RWPE2 (cell line): ENCODE data around the gene RGS6.

Experiments
- ATAC-seq: fragments of 200-7000 bp; cut with Tn5 transposase; 3 replicates; pipeline ENCODE4 v1.9.1; 2021; ENCODE audit warnings: low read depth
- DNase-seq: peaks from one replicate; pipeline ENCODE4 v3.0.0-alpha.2; 2020; ENCODE audit warnings: low spot score
- H3K27ac ChIP-seq: fragments of 450-650 bp; 2 replicates; pipeline ENCODE4 v1.5.1; 2017; ENCODE audit warnings: mild to moderate bottlenecking; ENCODE audit not compliant: poor library complexity, severe bottlenecking
- H3K27me3 ChIP-seq: fragments of 250-450 bp; sonication (Bioruptor Pico); 2 replicates; pipeline ENCODE4 v1.5.1; 2021; ENCODE audit warnings: mild to moderate bottlenecking, moderate library complexity; ENCODE audit not compliant: insufficient read depth, poor library complexity, severe bottlenecking
- H3K36me3 ChIP-seq: fragments of 250-450 bp; sonication (Bioruptor Pico); 2 replicates; pipeline ENCODE4 v1.5.1; 2020; ENCODE audit warnings: low read depth, mild to moderate bottlenecking, moderate library complexity
- H3K4me1 ChIP-seq: fragments of 250-450 bp; sonication (Bioruptor Pico); 2 replicates; pipeline ENCODE4 v1.5.1; 2021; ENCODE audit warnings: mild to moderate bottlenecking, moderate library complexity; ENCODE audit not compliant: insufficient read depth, poor library complexity, severe bottlenecking
- H3K4me3 ChIP-seq: fragments of 250-450 bp; sonication (Bioruptor Pico); 2 replicates; pipeline ENCODE4 v1.5.1; 2021; ENCODE audit warnings: mild to moderate bottlenecking, moderate library complexity; ENCODE audit not compliant: severe bottlenecking
- H3K9me3 ChIP-seq: fragments of 250-450 bp; sonication (Bioruptor Pico); 2 replicates; pipeline ENCODE4 v1.5.1; 2021; ENCODE audit warnings: mild to moderate bottlenecking, moderate library complexity; ENCODE audit not compliant: severe bottlenecking
- CTCF ChIP-seq: fragments of 450-650 bp; IDR thresholded peaks from one replicate; pipeline ENCODE4 v1.5.1; 2017; ENCODE audit warnings: mild to moderate bottlenecking, moderate library complexity; ENCODE audit not compliant: poor library complexity, severe bottlenecking

Gene RGS6

GRCh38 chr14:72532686-72533454 is 600.6 kb downstream of the RGS6 start:
- Histone ChIP-seq H3K27ac (no peak overlapping the region), H3K9me3 (no peaks in the 10 kb centered on the region), H3K4me1 (no peaks in the 10 kb centered on the region), H3K27me3 (no peaks in the 10 kb centered on the region), H3K36me3 (no peaks in the 10 kb centered on the region), H3K4me3 (no peak overlapping the region)
- DNase-seq (no peak), ATAC-seq (no peak)
- TF ChIP-seq CTCF, result no peak

GRCh38 chr14:72535485-72535884 is 603.3 kb downstream of the RGS6 start:
- H3K27me3 ChIP-seq, result no peaks in the 10 kb centered on the region

GRCh38 chr14:72538387-72538786 is 606.2 kb downstream of the RGS6 start:
- Histone ChIP-seq H3K36me3 (no peaks in the 10 kb centered on the region), H3K4me3 (no peak overlapping the region), H3K4me1 (no peaks in the 10 kb centered on the region), H3K9me3 (no peaks in the 10 kb centered on the region), H3K27ac (no peak overlapping the region), H3K27me3 (no peaks in the 10 kb centered on the region)
- no peak for TF ChIP-seq CTCF
- ATAC-seq, result no peak
- no peak for DNase-seq

More at GRCh38 chr14:72535485-72535884, 603.3 kb downstream of the RGS6 start:
- ATAC-seq (no peak), DNase-seq (no peak)
- no peak for TF ChIP-seq CTCF
- H3K36me3 ChIP-seq, result no peaks in the 10 kb centered on the region
- no peaks in the 10 kb centered on the region for H3K9me3 ChIP-seq
- no peak overlapping the region for H3K27ac ChIP-seq
- H3K4me3 ChIP-seq, result no peak overlapping the region
- no peaks in the 10 kb centered on the region for H3K4me1 ChIP-seq

GRCh38 chr14:72539661-72540315 is 607.6 kb downstream of the RGS6 start:
- ATAC-seq (no peak), DNase-seq (no peak)
- Histone ChIP-seq H3K27ac (no peak overlapping the region), H3K27me3 (no peaks in the 10 kb centered on the region), H3K36me3 (no peaks in the 10 kb centered on the region), H3K9me3 (no peaks in the 10 kb centered on the region), H3K4me3 (no peak overlapping the region), H3K4me1 (peaks cover 6% of the 10 kb centered on the region)
- no peak for TF ChIP-seq CTCF

GRCh38 chr14:72540836-72541235 is 608.6 kb downstream of the RGS6 start:
- ATAC-seq (no peak), DNase-seq (no peak)
- no peak overlapping the region for H3K27ac ChIP-seq
- no peak overlapping the region for H3K4me3 ChIP-seq
- no peak for TF ChIP-seq CTCF
- H3K36me3 ChIP-seq, result no peaks in the 10 kb centered on the region
- H3K9me3 ChIP-seq, result no peaks in the 10 kb centered on the region
- H3K27me3 ChIP-seq, result no peaks in the 10 kb centered on the region
- peaks cover 12% of the 10 kb centered on the region for H3K4me1 ChIP-seq
